Body of pancreas (tissue), 4 donors: ENCODE results near the gene GRIK4. TPM values are rescaled to one million over a fixed set of nuclear protein-coding genes. Genes with fewer than 3 reads are reported as not detected.

Experiments
- ATAC-seq: fragments of 150-250 bp; one replicate; pipeline ENCODE4 v1.9.1; 2016
- DNase-seq, 4 donors: peaks; one replicate each; pipeline ENCODE4 v3.0.0-alpha.2; 2019
- H3K27ac ChIP-seq, 4 donors: fragments of 200-600 bp; sonication (generic); 1 replicate in 3 of 4; 2 replicates in 1 of 4; pipeline versions ENCODE4 v1.5.1 to v1.6.1; 2016 to 2019; ENCODE audit warnings: mild to moderate bottlenecking in 1 of 4, mixed read lengths in 1 of 4, moderate library complexity in 1 of 4
- H3K27me3 ChIP-seq, 2 donors: fragments of 200-600 bp; sonication (generic); one replicate each; pipeline ENCODE4 v1.6.0; 2016; ENCODE audit warnings: mild to moderate bottlenecking in 1 of 2
- H3K36me3 ChIP-seq, 2 donors: fragments of 200-600 bp; sonication (generic); replicated peaks in 1 of 2; 2 replicates each; pipeline ENCODE4 v1.5.1; 2016; ENCODE audit warnings: low read depth in 2 of 2; ENCODE audit not compliant: insufficient read depth in 1 of 2
- H3K4me1 ChIP-seq: fragments of 200-600 bp; sonication (generic); one replicate; pipeline ENCODE4 v1.6.0; 2016
- H3K4me3 ChIP-seq, 2 donors: fragments of 200-600 bp; sonication (generic); 1 replicate in 1 of 2; 2 replicates in 1 of 2; pipeline ENCODE4 v1.5.1; 2016 to 2019
- H3K9me3 ChIP-seq, 3 donors: fragments of 200-600 bp; sonication (generic); 1 replicate in 2 of 3; 2 replicates in 1 of 3; pipeline ENCODE4 v1.5.1; 2016
- CTCF ChIP-seq, 7 experiments: fragments of 450-650 bp in 4 of 7; fragments of 200-600 bp in 3 of 7; sonication (generic) in 3 of 7; IDR thresholded peaks; one replicate each; pipeline ENCODE4 v1.5.1; 2016 to 2019; ENCODE audit warnings: antibody characterized with exemption in 7 of 7
- POLR2A ChIP-seq, 3 donors: fragments of 450-650 bp; IDR thresholded peaks; one replicate each; pipeline ENCODE4 v1.6.1; 2016; ENCODE audit warnings: antibody characterized with exemption in 3 of 3, mild to moderate bottlenecking in 2 of 3
- WGBS, 2 donors: methylation state at CpG; one replicate each; pipeline ENCODE4 v1.1.5; 2017; 5-methylcytosine and 5-hydroxymethylcytosine counted together
- intact Hi-C: fragments of 100-400 bp; cut with DNase I; formaldehyde crosslinking; loops from one replicate; pipeline ENCODE4 v1.15.1; 2023
- total RNA-seq, 2 donors: library from RNA; depleted of rRNA; stranded (reverse); fragments of >200 nt; gene quantifications; one replicate each; pipeline ENCODE4 v1.1.0, GENCODE V29; 2016

GRIK4 gene
- total RNA-seq, 2 donors from 2014 or later, result not detected

GRCh38 chr11:120805960-120806555 is 294.5 kb downstream of the GRIK4 start:
- intact Hi-C loops, result no loop called here
- ATAC-seq, result no peak
- H3K27ac ChIP-seq, result no peak overlapping the region
- H3K36me3 ChIP-seq, result no peaks in the 10 kb centered on the region
- no peaks in the 10 kb centered on the region for H3K4me1 ChIP-seq
- H3K27me3 ChIP-seq, result no peaks in the 10 kb centered on the region
- WGBS, 2 donors, result 39 to 44% methylated on average over 9 of the region's 9 CpGs
- DNase-seq, result no peak
- H3K9me3 ChIP-seq, result no peaks in the 10 kb centered on the region
- H3K4me3 ChIP-seq, result no peak overlapping the region
- TF ChIP-seq CTCF (IDR thresholded peaks at IDR 0.05) (no peak), POLR2A (IDR thresholded peaks at IDR 0.05) (no peak)

DNA sequence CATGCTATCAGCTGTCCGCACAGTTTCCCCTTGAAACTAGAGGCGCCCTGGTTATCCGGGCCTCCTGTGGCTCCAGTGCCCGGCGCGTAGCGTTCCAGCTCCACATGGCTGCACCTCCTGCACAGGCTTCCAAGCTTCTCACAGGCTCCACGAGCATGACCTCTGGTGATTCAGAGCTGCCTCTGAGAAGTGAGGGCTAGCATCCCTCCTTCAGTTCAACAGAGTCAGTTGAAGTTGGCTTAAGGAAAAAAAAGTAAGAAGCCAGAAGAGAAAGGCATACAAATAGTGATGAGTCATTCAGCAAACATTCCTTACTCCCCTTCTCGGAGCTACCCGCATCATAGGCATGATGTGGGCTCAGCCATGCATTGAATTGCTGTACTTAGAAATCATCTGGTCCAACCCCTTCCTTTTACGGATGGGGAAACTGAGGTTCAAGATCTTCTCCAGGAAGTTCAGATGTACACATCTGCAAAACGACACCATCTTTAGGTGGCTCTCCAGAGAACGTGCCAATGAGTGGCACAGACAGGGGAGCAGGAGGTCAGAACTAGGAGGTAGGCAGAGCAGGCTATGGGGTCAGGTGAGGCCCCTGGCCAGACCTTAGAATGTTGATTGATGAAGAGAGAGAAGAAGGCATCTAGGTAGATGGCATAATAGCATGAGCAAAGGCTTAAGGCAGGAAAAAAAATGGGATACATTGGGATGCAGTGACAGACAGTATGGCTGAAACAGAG is 296.0 kb downstream of the GRIK4 start:
- H3K27ac ChIP-seq, result no peak overlapping the region
- no peak for TF ChIP-seq CTCF (IDR thresholded peaks at IDR 0.05)
- no peak overlapping the region for H3K4me3 ChIP-seq
- 38 to 49% methylated on average over 8 to 13 of the region's 13 CpGs for WGBS, 2 donors
- no peaks in the 10 kb centered on the region for H3K36me3 ChIP-seq
- H3K4me1 ChIP-seq, result no peaks in the 10 kb centered on the region
- no peak for ATAC-seq
- no peaks in the 10 kb centered on the region for H3K9me3 ChIP-seq
- DNase-seq, result no peak
- intact Hi-C loops, result no loop called here
- H3K27me3 ChIP-seq, result no peaks in the 10 kb centered on the region

DNA sequence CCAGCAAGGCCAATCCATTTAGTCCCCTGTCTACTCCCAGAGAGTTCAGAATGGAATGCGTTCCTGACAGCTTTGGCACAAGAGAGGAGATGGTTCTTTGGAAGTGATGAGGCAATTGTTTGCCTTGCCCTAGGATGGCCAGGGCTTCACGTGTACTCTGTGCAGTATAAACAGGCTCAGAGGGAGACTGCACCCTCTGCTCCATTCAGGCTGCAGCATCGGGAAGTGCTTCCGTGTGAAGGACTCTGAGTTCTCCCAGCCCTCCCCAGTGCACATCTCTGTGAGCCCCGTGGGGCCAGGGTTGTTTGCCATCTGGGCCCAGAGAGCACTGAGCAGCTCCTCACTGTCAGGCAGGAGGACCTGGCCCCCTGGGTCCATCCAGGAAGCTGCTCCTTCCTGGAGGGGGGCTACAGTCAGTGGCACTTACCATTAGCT is 297.1 kb downstream of the GRIK4 start:
- Histone ChIP-seq H3K4me1 (no peaks in the 10 kb centered on the region), H3K27me3 (no peaks in the 10 kb centered on the region), H3K36me3 (no peaks in the 10 kb centered on the region), H3K4me3 (no peak overlapping the region), H3K27ac (no peak overlapping the region), H3K9me3 (no peaks in the 10 kb centered on the region)
- no peak for ATAC-seq
- WGBS, 2 donors, result 29 to 33% methylated on average over 4 to 5 of the region's 5 CpGs
- intact Hi-C loops, result no loop called here
- TF ChIP-seq CTCF (IDR thresholded peaks at IDR 0.05) (no peak), POLR2A (IDR thresholded peaks at IDR 0.05) (no peak)
- no peak for DNase-seq

DNA sequence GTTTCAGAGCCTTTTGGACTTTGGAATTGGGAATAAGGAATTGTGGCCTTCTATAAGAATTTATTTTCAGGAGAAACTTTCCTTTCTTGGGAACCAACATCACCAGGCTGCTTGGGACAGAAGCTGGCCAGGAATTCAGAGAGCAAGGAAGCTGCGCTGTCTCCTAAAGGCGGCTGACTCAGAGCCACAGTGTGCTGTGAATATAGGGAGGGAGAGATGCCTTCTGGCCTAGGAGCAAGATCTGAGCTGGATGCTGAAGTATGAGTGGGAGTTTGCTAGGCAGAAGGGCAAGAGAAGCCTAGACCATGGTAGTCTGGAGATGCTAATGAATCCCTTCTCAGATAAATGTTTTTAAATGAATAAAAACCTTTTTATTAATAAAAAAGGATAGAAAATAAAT is 298.7 kb downstream of the GRIK4 start:
- DNase-seq (no peak), ATAC-seq (no peak)
- no peak for TF ChIP-seq POLR2A (IDR thresholded peaks at IDR 0.05)
- no peak for TF ChIP-seq CTCF (IDR thresholded peaks at IDR 0.05)
- Histone ChIP-seq H3K4me1 (no peaks in the 10 kb centered on the region), H3K36me3 (no peaks in the 10 kb centered on the region), H3K27me3 (no peaks in the 10 kb centered on the region), H3K27ac (no peak overlapping the region), H3K9me3 (no peaks in the 10 kb centered on the region), H3K4me3 (no peak overlapping the region)
- WGBS, 2 donors, result 88 to 100% methylated on average over 2 of the region's 2 CpGs
- intact Hi-C loops, result no loop called here

DNA sequence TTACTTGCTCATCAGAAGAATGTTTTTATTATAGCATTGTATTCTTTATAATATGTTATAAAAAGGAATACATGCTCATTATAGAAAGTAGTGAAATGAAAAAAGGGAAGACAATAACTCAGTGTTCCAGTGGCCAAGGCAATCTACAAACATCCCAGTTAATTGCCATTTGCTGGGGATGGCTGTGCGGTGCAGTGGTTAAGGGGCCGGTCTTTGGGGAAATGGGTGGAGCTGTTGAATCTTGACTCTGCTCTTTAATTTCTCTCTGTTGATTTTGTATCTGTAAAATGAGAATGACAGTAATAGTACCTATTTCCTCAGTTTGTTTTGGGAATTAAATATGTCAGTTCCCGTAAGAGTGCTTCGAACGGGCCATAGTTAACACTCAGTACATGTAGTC is 299.7 kb downstream of the GRIK4 start:
- 92 to 95% methylated on average over 5 of the region's 5 CpGs for WGBS, 2 donors
- ATAC-seq, result no peak
- Histone ChIP-seq H3K27ac (no peak overlapping the region), H3K36me3 (no peaks in the 10 kb centered on the region), H3K4me1 (no peaks in the 10 kb centered on the region), H3K9me3 (no peaks in the 10 kb centered on the region), H3K4me3 (no peak overlapping the region), H3K27me3 (no peaks in the 10 kb centered on the region)
- intact Hi-C loops, result no loop called here
- TF ChIP-seq POLR2A (IDR thresholded peaks at IDR 0.05), result no peak
- no peak for TF ChIP-seq CTCF (IDR thresholded peaks at IDR 0.05)
- DNase-seq, result no peak
